Stimulated activated CD4-positive, alpha-beta T cell treated with anti-CD3 and anti-CD28 coated beads, Interleukin-4, amount 100 ng/mL, for 48 hours (primary cell): ENCODE measurements around the gene GMPPA.
A peak's percentile ranks its signal among the peaks of the same experiment; 100 is the strongest.

Source experiments
- DNase-seq, 2 donors: peaks; one replicate each; pipeline ENCODE4 v3.0.0-alpha.2; 2020; ENCODE audit warnings: low read depth in 2 of 2

The GMPPA gene

GRCh38 chr2:219539926-219540678, 41.4 kb downstream of the GMPPA start:
- DNase-seq = no peak

GRCh38 chr2:219540784-219541504, 42.3 kb downstream of the GMPPA start:
- DNase-seq = no peak

- peak; percentile 84 for DNase-seq
Observed at GRCh38 chr2:219541611-219542180, 43.0 kb downstream of the GMPPA start.

GRCh38 chr2:219542931-219543595, 44.4 kb downstream of the GMPPA start:
- DNase-seq = no peak

DNA sequence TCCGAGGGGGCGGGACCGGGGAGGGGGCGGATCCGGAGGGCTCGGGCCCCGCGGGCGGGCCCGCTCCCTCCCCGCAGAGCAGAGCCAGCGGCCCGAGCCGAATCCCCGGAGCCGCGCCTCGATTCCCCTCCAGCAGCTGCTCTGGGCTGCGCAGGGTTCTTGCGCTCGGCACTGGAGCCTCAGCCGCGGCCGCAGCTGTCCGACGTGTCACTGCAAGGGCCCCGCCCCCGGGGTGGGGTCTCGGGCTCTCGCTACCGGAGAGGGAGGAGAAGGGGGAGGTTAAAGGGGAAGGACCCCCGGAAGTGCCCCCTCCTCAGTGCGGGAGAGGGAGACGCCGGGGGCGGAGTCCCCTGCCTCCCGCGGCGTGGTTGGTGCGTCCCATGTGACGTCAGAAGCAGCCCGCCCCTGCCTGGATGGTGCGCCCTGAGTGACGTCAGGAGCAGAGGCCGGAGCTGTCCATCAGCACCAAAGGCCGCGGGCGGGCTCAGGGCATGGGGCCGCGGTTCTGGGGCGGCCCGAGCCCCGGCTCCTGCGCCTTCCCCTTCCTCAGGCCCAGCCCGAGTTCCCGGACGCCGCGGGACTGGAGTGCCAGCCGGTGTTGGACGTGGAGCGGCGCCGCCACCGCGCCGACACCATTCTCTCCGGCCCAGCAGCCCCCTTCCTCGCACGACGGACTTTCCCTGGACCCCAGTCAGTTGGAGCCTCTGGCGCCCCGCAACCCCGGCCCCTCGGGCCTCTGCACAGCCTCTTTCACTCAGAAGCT, 45.1 kb downstream of the GMPPA start, which contains the start of the genes CHPF and TMEM198:
Gene CHPF (minus strand): TSS at position 214 of the 763 bp plus-strand sequence. CDS start 271 bp downstream, outside the sequence.
Gene TMEM198 (plus strand): TSS at position 433 of the 763 bp plus-strand sequence. CDS start 700 bp downstream, outside the sequence.
- DNase-seq = peak; percentile 91 to 96

GRCh38 chr2:219544567-219544966, 45.9 kb downstream of the GMPPA start:
- DNase-seq = no peak

DNA sequence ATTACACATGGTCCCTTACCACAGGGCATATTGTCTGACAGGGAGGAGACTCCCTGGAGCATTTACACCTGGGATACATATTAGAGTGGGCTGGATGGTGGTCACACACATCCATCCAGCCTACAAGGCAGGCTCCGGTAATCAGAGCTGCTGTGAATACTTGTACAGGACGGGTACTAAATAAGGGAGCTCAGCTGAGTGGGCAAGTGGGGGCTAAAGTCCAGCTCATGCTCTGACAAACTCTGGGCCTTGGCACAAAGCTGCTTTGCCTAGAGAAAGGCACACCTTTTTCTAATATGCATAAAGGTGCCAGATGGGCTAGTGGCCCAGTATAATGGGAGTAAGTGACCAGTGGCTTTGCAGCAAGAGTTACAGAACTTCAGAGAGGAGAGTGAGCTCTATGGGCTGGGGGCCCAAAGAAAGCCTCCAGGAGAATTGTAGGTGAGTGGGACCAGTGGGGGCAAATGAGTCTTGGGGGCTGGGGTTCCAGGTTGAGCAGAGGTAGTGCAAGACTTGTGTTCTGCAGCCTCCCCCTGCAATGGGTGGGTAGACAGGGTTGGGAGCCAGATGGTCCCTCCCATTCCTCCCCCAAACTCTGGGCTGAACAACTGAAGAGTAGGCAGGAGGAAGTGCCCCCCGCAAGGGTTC, 46.7 kb downstream of the GMPPA start:
- DNase-seq = no peak

- no peak for DNase-seq
Observed at GRCh38 chr2:219545943-219546352, 47.3 kb downstream of the GMPPA start.

GRCh38 chr2:219547621-219548020, 48.9 kb downstream of the GMPPA start:
- DNase-seq = no peak

DNA sequence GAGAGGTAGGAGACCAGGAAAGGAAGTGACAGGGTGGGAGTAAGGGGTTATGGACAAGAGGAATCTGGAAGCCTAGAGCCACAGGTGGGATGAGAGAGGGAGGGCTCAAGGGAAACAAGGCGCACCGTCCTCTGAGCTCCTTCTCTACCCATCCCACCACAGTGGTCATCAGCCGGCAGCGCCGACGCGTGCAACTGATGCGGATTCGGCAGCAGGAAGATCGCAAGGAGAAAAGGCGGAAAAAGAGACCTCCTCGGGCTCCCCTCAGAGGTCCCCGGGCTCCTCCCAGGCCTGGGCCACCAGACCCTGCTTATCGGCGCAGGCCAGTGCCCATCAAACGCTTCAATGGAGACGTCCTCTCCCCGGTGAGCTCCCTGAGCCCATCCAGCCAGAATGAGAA, 50.3 kb downstream of the GMPPA start:
- DNase-seq = no peak

GRCh38 chr2:219549619-219550018, 50.9 kb downstream of the GMPPA start:
- DNase-seq = no peak

- DNase-seq = no peak
Observed at GRCh38 chr2:219551441-219552381, 53.0 kb downstream of the GMPPA start.

GRCh38 chr2:219552382-219553167, 53.9 kb downstream of the GMPPA start:
- DNase-seq = peak; percentile 77 to 78

DNA sequence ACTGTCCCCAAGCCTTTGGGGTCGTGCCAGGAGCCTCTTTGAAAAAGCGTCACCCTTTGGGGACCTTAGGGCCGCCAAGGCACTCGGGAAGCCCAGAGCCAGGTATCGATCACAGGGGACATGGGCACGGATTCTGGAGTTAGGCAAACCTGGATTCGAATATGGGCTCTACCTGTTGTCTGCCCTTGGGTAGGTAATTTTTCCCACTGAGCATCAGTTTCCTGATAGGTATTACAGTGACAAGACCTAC, 54.4 kb downstream of the GMPPA start:
- DNase-seq = no peak

DNA sequence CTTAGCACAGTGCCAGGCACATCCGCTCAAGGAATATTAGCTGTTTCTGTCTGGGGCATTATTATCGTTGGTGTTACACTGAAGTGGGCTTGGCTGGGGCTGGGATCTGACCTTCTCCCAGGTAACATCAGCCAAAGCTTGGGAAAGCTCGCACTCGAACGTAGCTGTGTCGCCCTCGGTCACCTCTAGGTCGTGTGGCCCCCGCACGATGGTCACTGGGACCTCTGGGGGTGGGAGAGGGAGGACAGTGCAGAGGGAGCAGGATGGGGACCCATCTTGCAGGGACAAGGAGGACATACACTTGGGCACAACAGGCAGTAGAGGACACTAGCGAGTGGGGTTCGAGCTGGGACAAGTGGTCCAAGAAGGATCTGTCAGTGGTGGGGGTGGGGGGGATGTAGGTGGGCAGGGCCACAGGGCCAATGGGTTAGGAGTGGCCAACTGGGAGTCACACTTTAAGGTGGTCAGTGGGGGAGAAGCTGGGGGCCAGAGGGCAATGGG, 54.8 kb downstream of the GMPPA start:
- no peak for DNase-seq

DNA sequence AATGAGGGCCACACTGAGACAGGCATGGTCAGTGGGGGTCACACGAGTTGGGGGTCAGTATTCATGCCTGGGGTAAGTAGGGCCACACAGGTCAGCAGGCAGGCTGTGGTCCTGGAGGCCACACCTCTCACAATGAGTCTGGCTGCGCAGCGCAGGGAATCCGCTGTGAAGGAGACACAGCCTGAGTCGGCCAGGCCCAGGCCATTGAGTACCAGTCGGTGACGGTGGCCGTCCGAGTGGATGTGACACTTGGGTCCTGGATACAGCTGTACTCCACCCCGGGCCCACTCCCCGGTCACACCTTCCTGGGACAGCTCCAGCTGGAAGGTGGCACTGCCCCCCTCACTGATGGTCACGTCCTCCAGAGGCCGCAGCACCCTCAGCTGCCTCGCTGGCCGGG, 55.7 kb downstream of the GMPPA start:
- DNase-seq = no peak

- DNase-seq = no peak
Observed at GRCh38 chr2:219555956-219556355, 57.3 kb downstream of the GMPPA start.

GRCh38 chr2:219556413-219556812, 57.7 kb downstream of the GMPPA start:
- no peak for DNase-seq
